SK-N-SH treated with all-trans-retinoic acid at 6 μM for 48 hours (cell line): ENCODE measurements around the gene MEGF9.

Experiments used
- ATAC-seq: fragments of 200-7000 bp; cut with Tn5 transposase; 3 replicates; pipeline ENCODE4 v1.9.1; 2020; ENCODE audit warnings: mild to moderate bottlenecking, moderate library complexity
- ARNTL ChIP-seq: fragments of 450-650 bp; formaldehyde crosslinking; IDR thresholded peaks from 2 replicates; pipeline ENCODE4 v1.5.0; 2020; ENCODE audit warnings: low read depth, mild to moderate bottlenecking, moderate library complexity, borderline replicate concordance
- BACH2 ChIP-seq: fragments of 250-450 bp; sonication (Bioruptor Pico); IDR thresholded peaks from 2 replicates; pipeline ENCODE4 v1.9.0; 2021; ENCODE audit warnings: mild to moderate bottlenecking, borderline replicate concordance
- CREB5 ChIP-seq: fragments of 250-450 bp; sonication (Bioruptor Pico); IDR thresholded peaks from 2 replicates; pipeline ENCODE4 v1.5.1; 2020; ENCODE audit warnings: low read depth, mild to moderate bottlenecking, moderate library complexity
- CSDC2 ChIP-seq: fragments of 250-450 bp; sonication (Bioruptor Pico); IDR thresholded peaks from 2 replicates; pipeline ENCODE4 v1.5.0; 2020; ENCODE audit warnings: mild to moderate bottlenecking, moderate library complexity
- ESRRG ChIP-seq: fragments of 250-450 bp; sonication (Bioruptor Pico); IDR thresholded peaks from 2 replicates; pipeline ENCODE4 v1.6.1; 2021; ENCODE audit warnings: mild to moderate bottlenecking
- ISL1 ChIP-seq: fragments of 250-450 bp; sonication (Bioruptor Pico); IDR thresholded peaks from 2 replicates; pipeline ENCODE4 v2.1.2; 2022; ENCODE audit warnings: mild to moderate bottlenecking, moderate library complexity
- OSR1 ChIP-seq: fragments of 250-450 bp; sonication (Bioruptor Pico); IDR thresholded peaks from 2 replicates; pipeline ENCODE4 v1.8.0; 2022; ENCODE audit warnings: moderate library complexity, mild to moderate bottlenecking, inconsistent platforms
- PATZ1 ChIP-seq: fragments of 250-450 bp; sonication (Bioruptor Pico); IDR thresholded peaks from 2 replicates; pipeline ENCODE4 v1.8.0; 2020; ENCODE audit warnings: mild to moderate bottlenecking, moderate library complexity, borderline replicate concordance
- POU6F1 ChIP-seq: fragments of 250-450 bp; sonication (Bioruptor Pico); IDR thresholded peaks from 2 replicates; pipeline ENCODE4 v1.8.0; 2021; ENCODE audit warnings: low read depth, mild to moderate bottlenecking, moderate library complexity, borderline replicate concordance
- PPARA ChIP-seq: fragments of 250-450 bp; sonication (Bioruptor Pico); IDR thresholded peaks from 2 replicates; pipeline ENCODE4 v1.5.0; 2020; ENCODE audit warnings: mild to moderate bottlenecking, borderline replicate concordance
- RARB ChIP-seq: fragments of 250-450 bp; sonication (Bioruptor Pico); IDR thresholded peaks from 2 replicates; pipeline ENCODE4 v1.8.0; 2021; ENCODE audit warnings: mild to moderate bottlenecking, moderate library complexity
- SNAI2 ChIP-seq: fragments of 250-450 bp; sonication (Bioruptor Pico); IDR thresholded peaks from 2 replicates; pipeline ENCODE4 v1.5.0; 2020; ENCODE audit warnings: mild to moderate bottlenecking, moderate library complexity
- TCF4 ChIP-seq: fragments of 250-450 bp; sonication (Bioruptor Pico); IDR thresholded peaks from 2 replicates; pipeline ENCODE4 v1.8.0; 2021; ENCODE audit warnings: mild to moderate bottlenecking, moderate library complexity, borderline replicate concordance
- TSHZ2 ChIP-seq: fragments of 250-450 bp; sonication (Bioruptor Pico); IDR thresholded peaks from 2 replicates; pipeline ENCODE4 v1.5.0; 2020; ENCODE audit warnings: mild to moderate bottlenecking, moderate library complexity
- ZFP3 ChIP-seq: fragments of 250-450 bp; sonication (Bioruptor Pico); IDR thresholded peaks from 2 replicates; pipeline ENCODE4 v1.5.0; 2020; ENCODE audit warnings: mild to moderate bottlenecking, moderate library complexity
- ZFP30 ChIP-seq: fragments of 450-650 bp; formaldehyde crosslinking; IDR thresholded peaks from 2 replicates; pipeline ENCODE4 v1.5.0; 2022; ENCODE audit warnings: mild to moderate bottlenecking, moderate library complexity
- ZNF565 ChIP-seq: fragments of 450-650 bp; formaldehyde crosslinking; conservative IDR thresholded peaks from 2 replicates; pipeline ENCODE4 v1.5.0; 2020; ENCODE audit warnings: low read depth, mild to moderate bottlenecking, moderate library complexity
- ZNF70 ChIP-seq: fragments of 450-650 bp; formaldehyde crosslinking; IDR thresholded peaks from 2 replicates; pipeline ENCODE4 v1.5.0; 2020; ENCODE audit warnings: mild to moderate bottlenecking, moderate library complexity
- ZNF8 ChIP-seq: fragments of 450-650 bp; formaldehyde crosslinking; IDR thresholded peaks from 2 replicates; pipeline ENCODE4 v1.5.0; 2020; ENCODE audit warnings: mild to moderate bottlenecking, moderate library complexity

MEGF9 gene

GRCh38 chr9:120711841-120712538, 2.3 kb downstream of the MEGF9 start:
- TF ChIP-seq POU6F1 (no peak), CSDC2 (CRISPR knock-in tag) (no peak), PPARA (CRISPR knock-in tag) (no peak), PATZ1 (CRISPR knock-in tag) (no peak), CREB5 (CRISPR knock-in tag) (no peak), SNAI2 (CRISPR knock-in tag) (no peak), ZNF70 (CRISPR knock-in tag) (no peak), ZFP30 (CRISPR knock-in tag) (no peak), TCF4 (no peak), RARB (CRISPR knock-in tag) (no peak), ZFP3 (CRISPR knock-in tag) (no peak), ARNTL (CRISPR knock-in tag) (no peak), BACH2 (CRISPR knock-in tag) (no peak)
- TF ChIP-seq, all 23 proteins: peak for 0
- no peak for ATAC-seq

- TF ChIP-seq TSHZ2 (CRISPR knock-in tag) (no peak), PPARA (CRISPR knock-in tag) (no peak), RARB (CRISPR knock-in tag) (no peak), ARNTL (CRISPR knock-in tag) (no peak)
- no peak for ATAC-seq
These were observed 2.9 kb downstream of the MEGF9 start for GRCh38 chr9:120711354-120711753.

- 0 out of 3 replicates have a peak, but pooled peaks have one; percentile 0 for ATAC-seq
- TF ChIP-seq ZFP30 (CRISPR knock-in tag) (no peak), RARB (CRISPR knock-in tag) (no peak)
These were observed 3.9 kb downstream of the MEGF9 start for GRCh38 chr9:120710110-120710981.

- no peak for ATAC-seq
- TF ChIP-seq ZNF8 (no peak), POU6F1 (no peak), ISL1 (CRISPR knock-in tag) (no peak), OSR1 (CRISPR knock-in tag) (no peak), CSDC2 (CRISPR knock-in tag) (no peak), PPARA (CRISPR knock-in tag) (no peak), CREB5 (CRISPR knock-in tag) (no peak), ZNF565 (CRISPR knock-in tag) (no peak), BACH2 (CRISPR knock-in tag) (no peak), PATZ1 (CRISPR knock-in tag) (no peak), ZNF70 (CRISPR knock-in tag) (no peak), TCF4 (no peak), SNAI2 (CRISPR knock-in tag) (no peak), ESRRG (CRISPR knock-in tag) (no peak)
These were observed 5.6 kb downstream of the MEGF9 start for GRCh38 chr9:120708526-120709224.
